Adipose tissue (tissue), 3 donors: ENCODE results near the gene SAMD14. TPM values are rescaled to one million over a fixed set of nuclear protein-coding genes. Genes with fewer than 3 reads are reported as not detected.

Source experiments
- H3K27ac ChIP-seq: one replicate; pipeline ENCODE4 v1.5.1; 2013; ENCODE audit warnings: low read depth, low read length
- WGBS, 3 donors: extraction: QIAGEN DNeasy Blood & Tissue Kit; methylation state at CpG; one replicate each; pipeline ENCODE4 v1.1.7; 2013; 5-methylcytosine and 5-hydroxymethylcytosine counted together
- polyA plus RNA-seq, 3 donors: library from polyadenylated mRNA; stranded (reverse); fragments of 200-250 nt; gene quantifications; one replicate each; pipeline ENCODE4 v1.2.3, GENCODE V29; 2013
- donor health status: healthy with polysubstance abuse.
- donor health status: Bipolar disorder and iron deficiency.
- donor health status: healthy.

Gene SAMD14
- polyA plus RNA-seq, 3 donors, result 0.46 to 1.4 (median 1.3) TPM

DNA sequence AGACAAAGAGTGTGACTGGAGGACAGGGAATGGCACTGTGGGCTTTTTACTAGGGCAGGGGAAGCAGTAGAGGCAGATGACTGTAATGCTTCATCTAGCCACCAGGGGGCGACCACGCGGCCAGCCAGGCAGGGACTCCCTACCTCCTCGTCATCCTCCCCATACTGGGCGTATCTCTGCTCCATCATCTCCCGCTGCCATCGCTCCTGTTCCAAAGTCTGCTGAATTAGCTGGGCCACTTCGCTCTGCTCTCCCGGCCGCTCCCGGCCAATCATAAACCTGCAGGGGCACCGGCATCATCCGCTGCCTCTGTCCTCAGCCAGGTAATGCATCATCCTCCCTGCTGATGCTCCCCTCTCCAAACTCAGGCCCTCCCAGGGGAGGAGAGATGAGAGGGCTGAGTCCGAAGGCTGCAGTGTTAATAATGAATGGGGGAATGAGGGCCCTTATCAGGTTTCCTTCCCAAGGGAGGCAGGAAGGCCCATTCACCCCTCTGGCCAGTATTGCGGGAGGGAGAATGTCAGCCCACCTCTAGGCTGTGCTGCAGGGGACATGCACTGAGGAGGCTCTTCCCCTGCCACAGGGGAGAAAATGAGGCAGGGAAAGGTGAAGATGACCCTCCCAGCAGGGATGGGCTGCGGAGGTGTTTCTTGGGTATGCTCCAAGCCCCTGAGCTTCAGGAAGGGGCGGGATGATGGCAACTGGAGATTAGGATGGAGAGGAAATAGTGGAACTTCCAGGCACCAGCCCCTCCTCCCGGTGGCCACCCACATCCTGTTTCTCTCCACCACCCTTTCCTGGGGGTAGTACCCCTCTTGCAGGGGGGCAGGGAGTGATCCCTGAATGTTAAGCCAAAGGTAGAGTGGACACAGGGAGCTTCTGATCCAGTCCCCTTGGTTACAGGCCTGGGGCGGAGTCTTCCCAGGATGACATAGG lies 10.3 kb upstream of the SAMD14 start:
- 24 to 46% (median 30%) methylated on average over 19 of the region's 19 CpGs for WGBS, 3 donors
- no peak overlapping the region for H3K27ac ChIP-seq

GRCh38 chr17:50139185-50139783 lies 9.3 kb upstream of the SAMD14 start:
- H3K27ac ChIP-seq, result no peak overlapping the region
- WGBS, 3 donors, result 87 to 88% (median 87%) methylated on average over 15 of the region's 15 CpGs

GRCh38 chr17:50137042-50137441 lies 7.1 kb upstream of the SAMD14 start:
- 89 to 96% (median 90%) methylated on average over 4 of the region's 4 CpGs for WGBS, 3 donors
- H3K27ac ChIP-seq, result no peak overlapping the region

GRCh38 chr17:50136096-50136687 lies 6.2 kb upstream of the SAMD14 start:
- 93 to 95% (median 93%) methylated on average over 11 of the region's 11 CpGs for WGBS, 3 donors

GRCh38 chr17:50135316-50136095 lies 5.5 kb upstream of the SAMD14 start:
- no peak overlapping the region for H3K27ac ChIP-seq
- 92 to 93% (median 93%) methylated on average over 16 of the region's 16 CpGs for WGBS, 3 donors

More at GRCh38 chr17:50136096-50136687, 6.2 kb upstream of the SAMD14 start:
- H3K27ac ChIP-seq, result no peak overlapping the region

DNA sequence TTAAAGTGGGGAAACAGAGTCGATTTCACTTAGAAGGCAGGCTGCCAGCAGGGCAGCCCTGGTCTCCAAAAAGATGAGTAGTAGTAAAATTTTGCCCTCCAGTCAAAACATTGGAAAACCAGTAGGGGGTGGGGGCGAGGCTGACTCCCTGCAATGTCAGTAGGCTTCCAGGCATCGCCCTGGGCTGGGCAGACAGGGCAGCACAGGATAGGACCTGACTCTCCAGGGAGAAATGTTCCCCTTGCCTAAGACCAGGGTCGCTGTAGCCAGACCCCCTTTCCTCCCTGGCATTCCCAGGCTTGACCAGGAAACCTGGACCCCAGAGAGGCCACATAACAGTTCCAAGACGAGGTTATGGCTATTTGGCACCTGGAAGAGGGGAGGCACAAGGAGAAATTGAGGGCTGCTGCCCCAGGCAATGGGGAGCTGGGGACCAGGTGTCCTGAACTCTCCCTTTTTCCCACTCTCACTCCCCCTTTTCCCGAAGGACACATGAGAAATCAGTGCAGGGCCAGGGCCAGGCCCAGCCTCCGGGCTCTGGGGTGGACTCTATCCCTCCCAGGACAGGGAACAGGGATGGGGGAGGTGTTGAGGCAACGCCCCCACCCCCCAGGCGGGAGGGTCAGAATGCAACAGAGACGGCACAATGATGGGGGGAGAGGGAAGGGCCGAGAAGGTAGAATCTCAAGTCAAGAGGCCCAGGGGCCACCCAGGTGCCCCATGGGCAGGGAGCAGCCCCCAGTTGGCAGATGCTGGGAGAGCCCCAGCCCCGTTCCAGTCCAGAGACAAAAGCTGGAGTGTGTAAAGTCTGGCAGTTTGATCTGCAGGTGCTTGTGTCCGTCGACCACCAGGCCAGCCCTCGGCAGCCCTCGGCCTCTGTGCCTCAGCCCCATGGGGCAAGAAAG lies 4.5 kb upstream of the SAMD14 start:
- WGBS, 3 donors, result 73 to 81% (median 77%) methylated on average over 16 of the region's 16 CpGs
- H3K27ac ChIP-seq, result no peak overlapping the region

DNA sequence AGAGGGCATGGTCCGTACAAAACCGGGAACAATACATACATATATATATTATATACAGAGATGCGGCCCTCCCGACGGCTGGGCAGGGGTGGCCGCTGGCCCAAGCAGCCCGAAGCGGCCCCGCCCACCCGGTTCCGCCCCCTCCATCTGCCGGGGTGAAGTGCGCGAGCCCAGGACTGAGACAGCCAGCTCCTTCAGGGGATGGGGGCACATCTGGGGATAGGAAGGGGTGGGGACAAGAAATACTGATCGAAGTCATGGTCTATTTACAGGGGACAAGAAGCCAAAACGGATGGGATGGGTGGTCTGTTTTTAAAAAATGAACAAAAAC lies 3.8 kb upstream of the SAMD14 start:
- H3K27ac ChIP-seq, result no peak overlapping the region
- 46 to 57% (median 51%) methylated on average over 16 of the region's 16 CpGs for WGBS, 3 donors

DNA sequence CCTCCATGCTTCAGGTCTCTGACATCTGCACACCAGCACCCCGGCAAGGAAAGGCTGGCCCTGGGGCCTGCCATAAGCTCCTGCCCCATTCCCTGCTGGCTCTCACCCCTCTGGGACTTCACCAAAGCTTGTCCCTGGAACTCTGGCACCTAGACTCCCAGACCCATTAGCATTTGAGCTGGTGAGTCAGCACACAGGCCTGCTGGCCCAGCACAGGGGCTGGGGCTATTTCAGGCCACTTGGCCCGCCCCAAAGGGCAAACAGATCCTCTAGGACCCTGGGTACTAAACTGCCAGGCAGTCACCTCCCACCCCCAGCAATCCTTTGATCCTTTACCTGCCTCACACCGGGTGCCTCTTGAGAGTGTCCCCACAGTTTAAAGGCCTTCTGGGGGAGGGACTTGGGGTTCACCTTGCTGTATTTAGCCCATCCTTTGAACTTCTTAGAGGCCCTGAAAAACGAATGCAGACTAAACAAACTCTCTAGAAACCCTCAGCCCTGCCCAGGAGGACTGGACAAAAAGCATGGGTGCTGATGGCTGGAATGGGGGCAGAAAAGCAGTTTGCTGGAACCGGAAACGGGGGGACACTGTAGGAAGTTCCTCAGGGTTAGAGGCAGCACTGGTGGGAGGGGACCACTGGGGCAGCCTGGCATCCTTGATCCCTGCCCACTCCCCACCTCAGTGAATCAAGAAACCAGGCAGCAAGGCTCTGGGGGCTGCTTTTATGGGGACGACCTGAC lies 3.2 kb upstream of the SAMD14 start:
- no peak overlapping the region for H3K27ac ChIP-seq
- 65 to 69% (median 66%) methylated on average over 7 of the region's 7 CpGs for WGBS, 3 donors

GRCh38 chr17:50132104-50132794 lies 2.3 kb upstream of the SAMD14 start:
- 72 to 86% (median 83%) methylated on average over 6 of the region's 6 CpGs for WGBS, 3 donors
- H3K27ac ChIP-seq, result no peak overlapping the region

DNA sequence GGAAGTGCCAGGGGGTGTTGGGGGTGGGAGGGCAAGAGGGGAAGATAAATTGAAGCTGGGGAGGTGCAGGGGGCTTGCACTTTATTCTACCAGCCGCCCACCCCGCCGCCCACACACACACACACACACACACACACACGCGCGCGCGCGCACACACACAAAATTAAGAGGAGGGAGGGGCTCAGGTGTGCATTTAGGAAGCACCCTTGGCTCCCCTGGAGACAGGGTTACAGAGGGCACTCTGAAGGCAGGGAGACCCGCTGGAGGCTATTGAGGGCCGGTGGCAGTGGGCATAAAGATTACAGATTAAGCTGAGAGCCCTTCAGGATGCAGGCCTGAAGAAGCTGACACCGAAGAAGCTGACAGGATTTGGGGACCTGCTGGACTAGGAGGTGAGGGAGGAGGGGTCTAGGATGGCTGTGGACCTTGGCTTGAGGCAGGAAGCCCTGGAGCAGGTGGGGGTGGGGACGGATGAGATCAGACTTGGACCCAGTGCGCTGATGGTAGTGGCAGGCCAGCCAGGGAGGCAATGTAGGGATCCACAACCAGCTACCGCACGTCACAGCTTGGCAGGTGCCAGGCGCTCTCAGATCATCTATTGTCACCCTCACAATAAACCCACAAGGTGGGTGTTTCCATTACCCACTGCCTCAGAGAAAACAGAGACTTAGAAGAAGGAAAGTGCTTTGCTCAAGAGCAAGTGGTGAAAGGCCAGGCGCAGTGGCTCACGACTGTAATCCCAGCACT lies 772 bp upstream of the SAMD14 start:
- 48 to 72% (median 55%) methylated on average over 10 to 19 of the region's 19 CpGs for WGBS, 3 donors
- H3K27ac ChIP-seq, result no peak overlapping the region

GRCh38 chr17:50129353-50129727 lies 620 bp downstream of the SAMD14 start:
- H3K27ac ChIP-seq, result no peak overlapping the region
- WGBS, 3 donors, result 0 to 2% (median 1%) methylated on average over 27 to 31 of the region's 31 CpGs

DNA sequence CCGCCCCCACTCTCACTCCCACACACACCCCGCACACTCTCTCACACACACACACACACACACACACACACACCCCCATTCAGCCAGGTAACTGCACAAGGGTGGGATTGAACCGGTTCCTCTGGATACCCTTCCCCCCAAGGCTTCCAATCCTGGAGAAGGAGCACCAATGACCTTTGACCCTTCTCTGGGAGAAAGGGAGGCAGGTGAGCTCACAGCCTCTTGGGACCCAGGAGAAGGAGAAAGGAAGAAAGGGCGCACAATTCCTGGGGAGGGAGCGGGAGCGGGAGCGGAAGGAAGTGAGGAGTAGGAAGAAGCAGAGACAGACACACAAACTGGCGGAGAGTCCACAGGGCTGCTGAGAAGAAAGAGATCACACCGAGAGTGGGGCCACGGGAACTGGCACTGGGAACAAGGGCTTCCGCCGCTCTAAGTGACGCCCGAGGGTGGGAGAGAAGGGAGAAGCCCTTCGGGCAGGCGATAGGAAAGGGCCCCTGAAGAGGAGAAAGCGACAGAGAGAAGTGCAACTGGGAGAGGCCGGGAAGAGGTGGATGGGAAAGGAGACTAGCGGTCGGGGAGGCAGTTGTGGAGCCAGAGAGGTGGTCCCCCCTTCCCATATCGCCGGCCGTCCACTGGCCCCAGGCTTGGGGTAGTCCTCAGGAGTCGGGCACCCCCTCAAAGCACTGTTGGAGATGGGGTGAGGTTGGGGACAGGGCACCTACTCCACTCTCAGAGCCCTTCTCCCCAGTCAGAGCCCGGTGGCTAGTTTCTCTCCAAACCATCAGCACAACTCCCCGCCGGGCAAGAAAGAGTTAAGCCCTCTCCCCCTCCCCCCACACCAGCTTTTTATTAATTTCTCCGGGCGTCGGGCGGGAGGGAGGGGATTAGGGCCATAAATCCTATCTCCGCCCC lies 1.3 kb downstream of the SAMD14 start:
- 13 to 20% (median 20%) methylated on average over 28 to 32 of the region's 32 CpGs for WGBS, 3 donors
- no peak overlapping the region for H3K27ac ChIP-seq

- 39 to 73% (median 41%) methylated on average over 6 of the region's 6 CpGs for WGBS, 3 donors
- no peak overlapping the region for H3K27ac ChIP-seq
Measured at GRCh38 chr17:50127697-50128361, 2.1 kb downstream of the SAMD14 start.

DNA sequence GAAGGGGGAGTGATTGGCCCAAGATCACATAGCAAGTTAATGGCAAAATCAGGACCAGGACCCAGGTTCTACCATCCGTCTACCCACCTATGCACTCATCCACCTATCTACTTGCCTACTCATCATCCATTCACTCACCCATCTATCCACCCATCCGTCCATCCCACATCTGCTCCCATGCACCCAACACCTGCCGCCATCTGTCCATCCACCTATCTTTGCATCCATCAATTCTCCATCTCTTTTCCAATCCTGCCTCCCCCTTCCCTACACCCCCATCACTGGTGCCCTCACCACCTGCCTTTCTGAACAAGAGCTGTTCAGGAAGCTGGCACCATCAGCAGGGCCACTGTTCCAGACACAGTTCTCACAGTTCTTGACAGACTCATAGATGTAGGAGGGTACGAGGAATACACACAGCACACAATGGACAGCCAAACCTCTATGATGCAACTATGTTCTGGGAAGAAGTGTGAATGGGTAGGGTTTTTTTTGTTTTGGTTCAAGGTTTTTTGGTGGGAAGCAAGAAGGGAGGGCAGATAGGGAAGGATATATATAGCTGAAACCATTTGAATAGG lies 4.5 kb downstream of the SAMD14 start:
- H3K27ac ChIP-seq, result no peak overlapping the region
- WGBS, 3 donors, result 90 to 97% (median 95%) methylated on average over 4 of the region's 4 CpGs
